IMR-90 (cell line): Measurements from ENCODE around the gene RUNX3.

Experiments
- BHLHE40 ChIP-seq: fragments of 150-350 bp; IDR thresholded peaks from 2 replicates; pipeline ENCODE4 v1.6.1; 2016; ENCODE audit warnings: mild to moderate bottlenecking, low read depth, low read length
- CHD1 ChIP-seq: IDR thresholded peaks from 2 replicates; pipeline ENCODE4 v1.6.1; 2012; ENCODE audit warnings: low read depth, low read length, improper control_type of control experiment
- CTCF ChIP-seq: conservative IDR thresholded peaks from 2 replicates; pipeline ENCODE4 v1.5.1; 2012; ENCODE audit warnings: mild to moderate bottlenecking, low read depth, low read length, improper control_type of control experiment
- MXI1 ChIP-seq: IDR thresholded peaks from 2 replicates; pipeline ENCODE4 v1.6.1; 2012; ENCODE audit warnings: low read depth, mild to moderate bottlenecking, low read length, moderate library complexity, borderline replicate concordance
- POLR2A ChIP-seq: IDR thresholded peaks from 2 replicates; pipeline ENCODE4 v1.6.1; 2012; ENCODE audit warnings: mild to moderate bottlenecking, low read depth, low read length
- RAD21 ChIP-seq: IDR thresholded peaks from 2 replicates; pipeline ENCODE4 v1.6.1; 2012; ENCODE audit warnings: low read length, improper control_type of control experiment
- SMC3 ChIP-seq: fragments of 150-350 bp; IDR thresholded peaks from 2 replicates; pipeline ENCODE4 v1.6.1; 2016; ENCODE audit warnings: low read depth, mild to moderate bottlenecking, antibody characterized with exemption, low read length, moderate library complexity
- TF ChIP-seq, protein P1 (sequence below): fragments of 150-350 bp; IDR thresholded peaks from 2 replicates; pipeline ENCODE4 v1.6.1; 2017; ENCODE audit warnings: mild to moderate bottlenecking, antibody characterized with exemption, low read length, low read depth

- no peak for TF ChIP-seq CTCF
- TF ChIP-seq POLR2A: no peak
- TF ChIP-seq BHLHE40: no peak
- TF ChIP-seq MXI1: no peak
- TF ChIP-seq, protein P1, sequence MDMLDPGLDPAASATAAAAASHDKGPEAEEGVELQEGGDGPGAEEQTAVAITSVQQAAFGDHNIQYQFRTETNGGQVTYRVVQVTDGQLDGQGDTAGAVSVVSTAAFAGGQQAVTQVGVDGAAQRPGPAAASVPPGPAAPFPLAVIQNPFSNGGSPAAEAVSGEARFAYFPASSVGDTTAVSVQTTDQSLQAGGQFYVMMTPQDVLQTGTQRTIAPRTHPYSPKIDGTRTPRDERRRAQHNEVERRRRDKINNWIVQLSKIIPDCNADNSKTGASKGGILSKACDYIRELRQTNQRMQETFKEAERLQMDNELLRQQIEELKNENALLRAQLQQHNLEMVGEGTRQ: no peak
- TF ChIP-seq CHD1: no peak
- TF ChIP-seq SMC3: no peak
- no peak for TF ChIP-seq RAD21
Observed at GRCh38 chr1:24957808-24958752, 28.0 kb upstream of the RUNX3 start.
